ENCODE data around the gene SLC13A3.

Gene SLC13A3

GRCh38 chr20:46573788-46574584 is 77.3 kb downstream of the SLC13A3 start:
- no peak for DNase-seq

DNA sequence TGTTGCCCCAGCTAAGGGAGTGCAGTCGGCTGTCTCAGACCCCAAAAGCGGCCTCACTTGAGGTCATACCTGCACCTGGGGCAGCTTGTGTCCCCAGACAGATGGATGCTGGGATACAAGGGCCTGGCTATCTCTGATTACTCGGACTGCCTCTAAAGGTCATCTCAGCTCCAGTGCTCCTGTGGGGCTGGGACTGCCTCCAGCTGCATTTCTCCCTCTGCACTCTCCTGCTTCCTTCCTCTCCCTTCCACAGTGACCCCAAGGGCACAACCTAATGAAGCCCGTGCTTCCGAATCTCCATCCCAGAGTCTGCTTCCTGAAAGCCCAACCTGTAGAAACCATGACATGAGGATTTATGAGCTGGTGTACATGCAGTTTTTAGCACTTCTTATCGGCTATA is 78.0 kb downstream of the SLC13A3 start:
- DNase-seq = no peak

GRCh38 chr20:46572790-46573189 is 78.5 kb downstream of the SLC13A3 start:
- no peak for DNase-seq

DNA sequence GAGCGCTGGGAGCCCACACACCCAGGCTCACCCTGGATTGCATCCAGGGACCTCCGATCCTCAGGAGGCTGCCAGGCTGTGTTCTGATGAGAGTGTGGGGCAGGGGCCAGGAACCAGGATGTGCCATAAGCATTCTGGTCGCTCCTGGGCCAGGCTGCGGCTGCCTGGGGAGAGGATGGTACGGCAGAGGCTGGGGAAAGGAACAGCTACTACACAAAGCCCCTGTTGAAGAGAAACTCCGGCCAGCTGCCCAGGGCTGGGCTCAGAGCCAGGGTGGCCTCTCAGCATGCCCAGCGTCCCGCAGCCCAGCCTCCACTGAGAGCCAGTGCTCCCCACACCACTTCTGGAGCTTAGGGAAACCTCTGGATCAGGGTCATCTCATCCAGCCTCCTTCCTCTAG is 79.1 kb downstream of the SLC13A3 start:
- no peak for DNase-seq

DNA sequence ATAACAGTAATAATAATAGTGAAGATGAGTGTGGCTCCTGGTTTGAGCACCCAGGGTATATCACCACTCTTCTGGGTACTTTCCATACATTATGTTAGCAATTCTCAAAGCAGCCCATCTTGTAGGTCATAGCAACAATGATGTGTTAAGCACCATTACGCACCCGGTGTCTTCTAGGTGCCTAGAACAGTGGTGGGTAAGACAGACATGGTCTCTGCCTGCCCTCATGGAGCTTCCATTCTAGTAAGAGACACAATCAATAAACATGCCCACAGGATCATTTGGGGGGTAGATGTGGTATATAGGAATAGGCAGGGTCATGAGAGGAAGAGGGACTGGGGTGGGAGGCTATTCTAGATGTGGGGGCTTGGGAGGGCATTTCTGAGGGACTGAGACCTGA is 79.8 kb downstream of the SLC13A3 start:
- no peak for DNase-seq

DNA sequence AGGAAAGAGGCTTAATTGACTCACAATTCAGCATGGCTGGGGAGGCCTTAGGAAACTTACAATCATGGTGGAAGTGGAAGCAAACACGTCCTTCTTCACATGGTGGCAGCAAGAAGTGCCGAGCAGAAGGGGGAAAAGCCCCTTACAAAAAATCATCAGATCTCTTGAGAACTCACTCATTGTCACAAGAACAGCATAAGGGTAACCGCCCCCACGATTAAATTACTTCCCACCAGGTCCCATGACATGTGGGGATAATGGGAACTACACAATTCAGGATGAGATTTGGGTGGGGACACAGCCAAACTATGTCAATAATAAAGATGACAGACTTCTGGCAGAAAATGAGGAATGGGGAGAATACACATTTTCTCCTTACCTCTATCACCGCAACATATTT is 80.3 kb downstream of the SLC13A3 start:
- DNase-seq = no peak

GRCh38 chr20:46569961-46570360 is 81.3 kb downstream of the SLC13A3 start:
- DNase-seq = no peak

DNA sequence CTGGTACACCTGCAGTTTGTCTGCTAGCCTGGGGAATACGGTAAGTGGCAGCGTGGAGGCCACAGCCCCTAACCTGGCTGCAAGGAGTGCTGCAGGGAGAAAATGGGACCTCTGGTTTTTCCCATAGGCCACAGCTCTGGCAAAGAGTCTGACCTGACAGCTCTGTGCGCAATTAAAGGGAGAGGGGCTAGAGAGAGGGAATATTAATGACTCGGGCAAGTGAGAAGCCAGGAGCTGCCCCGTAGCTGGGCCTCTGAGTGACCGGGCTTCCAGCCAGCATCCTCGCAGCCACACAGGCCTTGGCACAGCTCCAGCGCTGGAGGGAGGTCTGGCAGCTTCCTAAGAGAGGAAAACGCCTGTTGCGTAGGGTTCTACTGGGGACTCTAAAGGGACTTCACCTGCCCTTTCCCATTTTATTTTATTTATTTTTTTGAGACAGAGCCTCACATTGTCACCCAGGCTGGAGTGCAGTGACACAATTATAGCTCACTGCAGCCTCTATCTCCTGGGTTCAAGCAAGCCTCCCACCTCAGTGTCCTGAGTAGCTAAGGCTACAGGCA is 82.6 kb downstream of the SLC13A3 start:
- no peak for DNase-seq

DNA sequence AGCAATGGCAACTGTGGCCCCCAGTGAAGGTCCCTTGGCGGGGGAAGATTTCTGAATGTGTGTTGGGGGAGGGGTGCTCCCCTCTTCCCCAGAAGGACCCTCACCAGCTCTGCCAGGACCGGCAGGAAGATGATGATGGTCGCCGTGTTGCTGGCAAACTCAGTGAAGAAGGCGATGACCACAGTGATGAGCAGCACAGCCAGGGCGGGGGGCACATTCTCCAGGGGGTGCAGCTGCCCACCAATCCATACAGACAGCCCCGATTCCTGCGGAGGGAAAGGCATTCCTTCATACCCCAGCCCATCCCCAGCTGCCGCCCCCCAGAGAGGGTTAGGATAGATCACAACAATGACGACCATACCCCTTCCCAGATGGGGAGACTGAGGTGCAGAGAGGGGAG is 85.1 kb downstream of the SLC13A3 start:
- no peak for DNase-seq

DNA sequence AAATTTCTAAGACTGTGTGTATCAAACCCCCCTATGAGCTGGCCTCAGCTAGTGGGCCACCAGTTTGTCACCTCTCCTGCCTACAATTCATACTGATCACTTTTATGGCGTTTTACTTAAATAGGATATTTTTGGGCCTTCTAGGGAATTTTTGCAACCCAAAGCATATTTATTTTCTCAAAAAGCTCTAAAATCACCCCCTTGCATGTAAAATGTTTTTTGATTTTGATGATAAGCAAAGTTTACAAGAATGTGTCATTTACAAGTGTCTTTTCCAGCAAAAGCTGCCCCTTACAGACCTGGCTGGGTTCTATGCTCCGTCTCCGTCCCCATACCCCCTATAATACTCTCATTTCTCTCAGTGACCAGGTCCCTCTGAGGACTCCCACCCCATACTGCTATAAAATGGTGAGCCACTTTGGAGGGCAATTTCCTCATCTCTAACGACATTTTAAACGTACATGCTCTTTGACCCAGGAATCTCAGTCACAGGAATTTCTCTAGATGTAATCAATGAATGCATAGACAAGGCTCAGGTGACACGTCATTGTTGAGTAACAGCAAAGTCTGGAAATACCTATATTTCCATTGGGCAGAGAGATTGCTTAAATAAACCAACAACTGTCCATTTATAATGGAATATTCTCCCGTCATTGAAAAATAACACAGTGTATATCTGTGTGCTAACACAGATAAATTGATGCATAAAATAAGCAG is 86.9 kb downstream of the SLC13A3 start:
- no peak for DNase-seq

DNA sequence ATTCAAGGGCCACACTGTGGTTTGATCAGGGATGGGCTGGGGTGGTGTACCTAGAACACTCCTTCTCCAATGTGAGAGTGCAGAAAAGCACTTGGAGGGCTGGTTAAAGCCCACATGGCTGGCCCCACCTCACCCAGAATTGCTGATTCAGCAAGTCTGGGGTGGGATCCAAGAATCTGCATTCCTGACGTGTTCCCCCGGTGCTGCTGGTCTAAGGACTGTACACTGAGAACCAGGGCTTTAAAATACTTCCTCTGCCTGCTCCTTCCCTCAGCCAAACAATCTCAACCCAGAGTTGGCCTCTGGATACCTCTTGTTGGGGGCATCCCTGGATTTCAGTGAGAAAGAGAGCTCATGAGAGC is 87.4 kb downstream of the SLC13A3 start:
- DNase-seq = no peak

DNA sequence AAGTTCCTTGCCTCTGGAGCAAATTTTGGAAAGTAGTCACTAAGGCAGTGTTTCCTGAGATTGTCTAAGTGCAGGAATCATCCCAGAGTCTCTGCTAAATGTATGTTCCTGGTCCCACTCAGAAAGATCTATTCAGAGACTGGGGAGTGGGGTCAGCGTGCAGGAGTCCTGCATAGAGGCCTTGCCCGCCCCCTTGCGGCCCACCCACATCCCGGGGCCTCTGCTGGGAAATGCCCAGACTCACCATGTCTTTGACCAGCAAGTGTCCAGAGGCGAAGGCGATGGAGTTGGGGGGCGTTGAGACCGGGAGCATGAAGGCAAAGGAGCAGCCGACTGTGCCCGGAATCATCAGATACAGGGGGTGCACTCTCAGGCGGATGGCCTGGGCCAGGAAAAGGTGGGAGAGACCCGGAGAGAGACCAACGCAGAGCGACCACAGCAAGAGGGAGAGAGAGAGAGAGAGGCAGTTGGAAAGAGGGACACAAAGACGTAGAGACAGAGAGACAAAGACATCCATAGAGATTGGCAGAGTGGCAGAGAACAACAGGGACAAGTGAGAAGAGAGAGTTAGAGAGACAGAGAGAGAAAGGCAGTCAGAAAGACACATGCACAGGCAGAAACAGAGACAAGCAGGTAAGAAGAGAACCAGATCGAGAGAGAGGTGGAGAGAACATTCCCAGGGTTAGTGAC is 87.9 kb downstream of the SLC13A3 start:
- no peak for DNase-seq

GRCh38 chr20:46562373-46563169 is 88.7 kb downstream of the SLC13A3 start:
- peak; percentile 32 for DNase-seq

DNA sequence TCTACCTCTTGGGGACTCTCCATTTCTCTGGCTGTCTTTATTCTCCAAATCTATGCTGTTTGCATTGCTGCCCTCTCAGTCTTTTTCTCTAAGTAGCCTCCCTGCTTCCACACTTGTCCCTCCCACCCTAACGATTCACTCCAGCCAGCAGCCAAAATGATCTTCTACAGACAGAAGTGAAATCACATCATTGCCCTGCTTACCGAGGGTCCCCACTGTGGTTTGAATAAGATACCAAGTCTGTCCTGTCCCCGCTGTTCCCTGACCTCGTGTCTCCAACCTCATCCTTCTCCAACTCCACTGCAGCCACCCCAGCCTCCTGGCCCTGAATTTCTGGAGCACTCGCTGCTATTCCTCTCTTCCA is 89.3 kb downstream of the SLC13A3 start:
- no peak for DNase-seq

DNA sequence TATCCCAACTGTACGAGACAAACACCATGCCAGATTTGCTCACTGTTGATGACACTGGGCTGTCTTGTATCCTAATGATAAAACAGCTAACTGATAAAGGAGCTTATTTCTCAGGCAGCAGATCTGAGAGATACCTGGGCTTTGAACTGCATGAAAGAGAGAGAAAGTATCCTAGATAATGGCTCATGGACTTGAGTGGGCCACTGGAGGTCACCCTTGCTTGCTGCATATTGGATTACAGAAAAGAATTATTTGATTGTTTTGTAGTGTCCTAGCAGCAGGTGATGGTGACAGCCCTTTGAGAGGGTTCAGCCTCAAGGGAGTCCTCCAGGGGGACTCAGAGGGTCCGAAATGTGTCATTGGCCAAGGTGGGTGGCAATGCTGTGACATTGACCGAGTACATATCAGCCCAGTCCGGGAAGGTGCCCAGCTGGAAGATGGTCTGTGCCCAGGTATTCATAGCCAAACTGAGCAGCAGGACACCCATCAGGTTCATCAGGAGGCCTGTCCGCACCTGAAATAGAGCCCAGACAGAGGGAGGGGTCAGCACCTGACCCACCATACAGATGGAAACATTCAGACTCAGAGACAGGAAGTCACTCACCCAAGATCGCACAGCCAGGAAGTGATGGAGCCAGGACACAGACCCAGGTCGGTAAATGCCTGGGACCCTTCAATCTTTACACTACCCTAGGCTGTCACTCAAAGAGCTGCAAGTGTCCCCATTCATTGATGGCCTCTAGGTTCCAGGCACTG is 91.4 kb downstream of the SLC13A3 start:
- no peak for DNase-seq

DNA sequence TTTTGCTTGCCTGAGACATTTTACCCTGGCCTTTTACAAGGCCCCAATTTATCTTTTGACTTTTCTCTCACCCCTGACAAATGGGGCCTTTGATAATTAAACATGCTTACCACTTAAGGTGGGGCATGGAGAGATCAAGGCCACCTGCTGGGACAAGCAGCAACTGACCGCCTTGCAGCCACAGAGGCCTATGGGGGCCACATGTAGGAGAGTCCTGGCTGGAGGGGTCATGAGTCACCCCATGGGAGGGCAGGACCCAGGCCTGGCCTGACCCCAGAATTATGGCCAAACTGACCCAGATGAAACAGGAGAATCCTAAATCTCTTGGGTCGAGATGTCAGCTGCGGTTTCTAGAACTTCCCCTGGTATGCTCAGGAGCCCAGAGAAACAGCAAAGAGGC is 92.3 kb downstream of the SLC13A3 start:
- DNase-seq = no peak

- DNase-seq = no peak
Measured at GRCh38 chr20:46558511-46558959, 92.7 kb downstream of the SLC13A3 start.

DNA sequence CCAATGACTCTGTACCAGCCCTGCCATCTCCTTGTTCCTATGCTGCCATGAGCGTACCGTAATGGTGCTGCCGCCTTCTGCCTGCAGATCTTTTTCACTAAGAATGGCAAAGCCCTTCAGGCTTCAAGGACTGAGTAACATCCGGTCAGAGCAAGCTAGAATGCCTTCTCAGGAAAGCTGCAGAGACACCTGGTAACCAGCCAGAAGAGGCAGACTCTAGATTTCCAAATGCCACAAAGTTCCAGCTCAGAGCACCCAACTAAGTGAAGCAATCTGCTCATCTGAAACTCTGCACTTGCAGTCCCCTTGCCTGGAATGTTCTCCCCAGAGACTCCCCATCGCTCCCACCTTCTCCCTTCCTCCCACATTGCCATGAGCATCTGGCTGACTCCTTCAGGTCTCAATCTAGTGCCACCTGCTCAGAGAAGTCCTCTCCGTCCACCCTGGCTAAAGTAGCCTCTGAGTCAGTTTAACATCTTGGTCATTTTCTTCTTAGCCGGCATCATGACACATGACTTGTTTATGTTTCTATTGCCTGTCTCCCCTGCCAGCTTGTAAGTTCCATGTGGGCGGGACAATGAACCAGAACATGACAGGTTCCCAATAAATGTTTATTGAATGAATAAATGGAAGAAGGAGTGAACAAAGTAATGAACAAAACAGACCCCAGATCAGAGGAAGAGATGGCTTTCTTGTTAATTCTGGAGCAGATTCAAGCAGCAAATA is 93.9 kb downstream of the SLC13A3 start:
- no peak for DNase-seq

DNA sequence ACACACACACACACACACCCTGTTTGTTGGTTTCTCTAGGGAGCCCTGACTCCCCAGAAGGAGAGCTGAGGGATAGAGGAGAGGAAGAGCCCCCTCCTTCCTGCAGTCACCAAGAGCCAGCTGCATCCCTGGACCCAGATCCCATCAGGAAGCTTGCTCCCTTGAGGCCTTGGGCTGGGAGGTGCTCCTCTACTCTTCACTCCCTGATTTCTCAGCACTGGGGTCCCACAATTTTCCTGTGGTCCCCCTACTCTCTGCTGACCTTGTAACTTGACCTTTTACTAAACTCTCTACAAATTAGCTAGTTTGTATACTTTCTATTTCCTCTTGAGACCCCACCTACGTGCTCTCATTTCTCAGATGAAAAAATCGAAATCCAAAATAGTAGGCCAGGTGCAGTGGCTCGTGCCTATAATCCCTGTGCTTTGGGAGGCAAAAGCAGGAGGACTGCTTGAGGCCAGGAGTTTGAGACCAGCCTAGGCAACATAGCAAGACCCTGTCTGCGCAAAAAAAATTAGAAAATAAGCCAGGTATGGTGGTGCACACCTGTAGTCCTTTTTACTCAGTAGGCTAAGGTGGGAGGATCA is 95.8 kb downstream of the SLC13A3 start:
- no peak for DNase-seq

- DNase-seq = no peak
Measured at GRCh38 chr20:46554828-46555227, 96.4 kb downstream of the SLC13A3 start.

DNA sequence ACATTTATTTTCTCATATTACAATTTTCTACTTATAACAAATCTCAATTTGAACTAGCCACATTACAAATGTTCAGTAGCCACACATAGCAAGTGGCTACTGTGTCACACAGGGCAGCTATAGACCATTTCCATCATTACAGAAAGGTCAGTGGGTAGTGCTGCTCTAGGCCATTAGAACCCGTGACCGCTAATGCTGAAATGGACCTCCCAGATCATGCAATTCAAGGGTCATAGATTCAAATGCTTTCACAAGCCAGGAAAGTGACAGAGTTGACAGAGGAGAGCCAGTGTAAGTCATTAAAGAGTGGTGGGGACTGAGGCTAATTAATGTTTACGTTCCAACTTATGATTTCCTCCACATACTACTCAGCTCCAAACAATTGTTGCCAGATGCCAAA is 97.3 kb downstream of the SLC13A3 start:
- no peak for DNase-seq
